GM11168 (cell line): ENCODE measurements around the gene THADA.
"Not testable (repeated sequence)": the region's sequence is repeated elsewhere in the genome, so short reads cannot be mapped to it uniquely, and the experiment has no call there.

Experiments
- in situ Hi-C: fragments of 300-500 bp; cut with MboI; formaldehyde crosslinking; loops from one replicate; pipeline ENCODE4 v1.12.0; 2022; ENCODE audit warnings: low sequenced_read_pairs; ENCODE audit not compliant: unreplicated experiment

The THADA gene

GRCh38 chr2:43209204-43209717 lies 386.6 kb downstream of the THADA start:
- in situ Hi-C loops: no loop called here

GRCh38 chr2:43207553-43208300 lies 388.1 kb downstream of the THADA start:
- in situ Hi-C loops: no loop called here

GRCh38 chr2:43206602-43207001 lies 389.2 kb downstream of the THADA start:
- in situ Hi-C loops: no loop called here

GRCh38 chr2:43203373-43203772 lies 392.5 kb downstream of the THADA start:
- in situ Hi-C loops: no loop called here

- in situ Hi-C loops: no loop called here
Observed at GRCh38 chr2:43202289-43202688, 393.5 kb downstream of the THADA start.

- in situ Hi-C loops: no loop called here
Observed at GRCh38 chr2:43201497-43201896, 394.3 kb downstream of the THADA start.

GRCh38 chr2:43201016-43201415 lies 394.8 kb downstream of the THADA start:
- in situ Hi-C loops: no loop called here

- in situ Hi-C loops: no loop called here
Observed at GRCh38 chr2:43199492-43200488, 396.0 kb downstream of the THADA start.

GRCh38 chr2:43198263-43198662 lies 397.6 kb downstream of the THADA start:
- in situ Hi-C loops: no loop called here

- in situ Hi-C loops: no loop called here
Observed at GRCh38 chr2:43197588-43197896, 398.3 kb downstream of the THADA start.

GRCh38 chr2:43196768-43197587 lies 398.9 kb downstream of the THADA start:
- in situ Hi-C loops: no loop called here

GRCh38 chr2:43194121-43194869 lies 401.5 kb downstream of the THADA start:
- in situ Hi-C loops: no loop called here

GRCh38 chr2:43193652-43194120 lies 402.2 kb downstream of the THADA start:
- in situ Hi-C loops: no loop called here

GRCh38 chr2:43192744-43193651 lies 402.8 kb downstream of the THADA start:
- in situ Hi-C loops: no loop called here

- in situ Hi-C loops: no loop called here
Observed at GRCh38 chr2:43191947-43192516, 403.8 kb downstream of the THADA start.

- in situ Hi-C loops: no loop called here
Observed at GRCh38 chr2:43190311-43191052, 405.4 kb downstream of the THADA start.

GRCh38 chr2:43189861-43190260 lies 406.0 kb downstream of the THADA start:
- in situ Hi-C loops: not testable (repeated sequence)
